Measurements from ENCODE around the gene CERKL. TPM values are rescaled to one million over a fixed set of nuclear protein-coding genes. Genes with fewer than 3 reads are reported as not detected.

Gene CERKL
- total RNA-seq, 1 donor from 2014 or later = 2.6 TPM

DNA sequence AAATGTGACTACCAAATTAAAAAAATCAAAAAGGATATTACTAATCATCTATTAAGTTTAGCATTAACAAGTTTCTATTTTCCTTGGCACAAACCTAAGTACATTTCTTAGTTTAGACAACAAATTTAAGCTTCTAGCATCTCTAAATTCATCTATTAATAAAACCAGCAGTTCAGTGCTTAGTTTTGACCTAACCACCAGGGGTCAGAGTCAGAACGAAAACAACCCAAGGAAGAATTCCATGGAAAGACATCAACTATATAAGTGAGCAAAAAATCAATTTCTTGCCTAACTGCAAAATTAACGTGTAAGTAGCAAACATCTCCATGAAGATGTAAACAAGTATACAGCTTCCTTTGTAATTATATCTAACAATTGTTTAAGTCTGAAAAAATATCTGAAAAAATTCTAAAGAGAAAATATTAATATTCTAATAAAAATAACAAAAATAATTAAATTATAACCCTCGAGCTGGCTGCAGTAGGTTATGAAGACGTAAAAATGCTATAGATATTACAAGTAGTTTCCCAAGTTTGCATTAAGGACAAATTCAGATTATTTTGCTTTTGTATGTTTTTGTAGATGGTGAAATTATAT, 83.7 kb downstream of the CERKL start:
- no peak overlapping the region for H3K27ac Mint-ChIP-seq
- no peaks in the 10 kb centered on the region for H3K9me3 Mint-ChIP-seq (ENCODE audit: low read depth)
- no peak for DNase-seq (ENCODE audit: low spot score, unreplicated experiment)
- no peaks in the 10 kb centered on the region for H3K36me3 Mint-ChIP-seq (ENCODE audit: insufficient read depth)
- no peaks in the 10 kb centered on the region for H3K4me1 Mint-ChIP-seq (ENCODE audit: low read depth)
- H3K27me3 Mint-ChIP-seq = peaks cover 25% of the 10 kb centered on the region
- TF ChIP-seq, protein P1, sequence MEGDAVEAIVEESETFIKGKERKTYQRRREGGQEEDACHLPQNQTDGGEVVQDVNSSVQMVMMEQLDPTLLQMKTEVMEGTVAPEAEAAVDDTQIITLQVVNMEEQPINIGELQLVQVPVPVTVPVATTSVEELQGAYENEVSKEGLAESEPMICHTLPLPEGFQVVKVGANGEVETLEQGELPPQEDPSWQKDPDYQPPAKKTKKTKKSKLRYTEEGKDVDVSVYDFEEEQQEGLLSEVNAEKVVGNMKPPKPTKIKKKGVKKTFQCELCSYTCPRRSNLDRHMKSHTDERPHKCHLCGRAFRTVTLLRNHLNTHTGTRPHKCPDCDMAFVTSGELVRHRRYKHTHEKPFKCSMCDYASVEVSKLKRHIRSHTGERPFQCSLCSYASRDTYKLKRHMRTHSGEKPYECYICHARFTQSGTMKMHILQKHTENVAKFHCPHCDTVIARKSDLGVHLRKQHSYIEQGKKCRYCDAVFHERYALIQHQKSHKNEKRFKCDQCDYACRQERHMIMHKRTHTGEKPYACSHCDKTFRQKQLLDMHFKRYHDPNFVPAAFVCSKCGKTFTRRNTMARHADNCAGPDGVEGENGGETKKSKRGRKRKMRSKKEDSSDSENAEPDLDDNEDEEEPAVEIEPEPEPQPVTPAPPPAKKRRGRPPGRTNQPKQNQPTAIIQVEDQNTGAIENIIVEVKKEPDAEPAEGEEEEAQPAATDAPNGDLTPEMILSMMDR (IDR thresholded peaks at IDR 0.05; ENCODE audit: unreplicated experiment) = peak; percentile 74
- H3K4me3 Mint-ChIP-seq (ENCODE audit: low read depth) = no peak overlapping the region

DNA sequence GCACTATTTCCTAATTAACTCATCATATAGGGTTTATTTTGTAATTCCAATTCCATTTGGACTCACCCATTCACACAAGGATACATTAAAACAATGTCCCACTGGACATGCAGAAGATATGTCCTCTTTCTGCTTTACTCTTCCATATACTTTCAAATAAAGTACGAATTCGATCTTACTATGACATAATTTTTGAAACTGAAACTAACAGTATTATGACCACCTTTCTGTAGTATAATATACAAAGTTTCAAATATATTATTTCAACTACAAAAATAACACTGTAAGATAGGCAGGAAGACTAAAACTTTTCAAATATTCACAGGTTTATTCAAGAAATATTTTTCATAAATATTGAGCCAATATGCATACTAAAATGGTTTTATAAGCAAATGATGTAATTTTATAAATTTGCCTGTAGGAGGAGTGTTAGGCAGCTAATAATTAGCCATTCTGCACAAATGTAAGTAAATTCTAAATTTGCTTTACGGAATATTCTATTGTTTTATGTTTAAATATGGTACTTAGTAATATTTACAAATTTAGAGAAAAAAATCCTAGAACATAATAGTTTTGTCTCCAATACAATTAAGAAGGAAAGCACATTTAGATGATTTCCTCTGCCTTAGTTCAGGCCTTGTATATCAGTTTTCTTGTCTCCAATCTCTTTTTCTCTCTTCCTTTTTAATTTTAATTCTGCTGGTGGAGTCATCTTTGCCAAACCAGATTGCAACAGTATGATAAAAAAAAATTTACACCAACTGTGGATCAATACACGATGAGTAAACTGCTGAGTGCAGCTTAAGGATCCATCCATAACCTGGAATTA, 85.9 kb downstream of the CERKL start:
- no peaks in the 10 kb centered on the region for H3K36me3 Mint-ChIP-seq (ENCODE audit: insufficient read depth)
- no peaks in the 10 kb centered on the region for H3K4me1 Mint-ChIP-seq (ENCODE audit: low read depth)
- no peak for DNase-seq (ENCODE audit: low spot score, unreplicated experiment)
- TF ChIP-seq, protein P1 (IDR thresholded peaks at IDR 0.05; ENCODE audit: unreplicated experiment) = peak; percentile 36
- H3K27ac Mint-ChIP-seq = no peak overlapping the region
- H3K27me3 Mint-ChIP-seq = peaks cover 25% of the 10 kb centered on the region
- H3K4me3 Mint-ChIP-seq (ENCODE audit: low read depth) = no peak overlapping the region
- H3K9me3 Mint-ChIP-seq (ENCODE audit: low read depth) = no peaks in the 10 kb centered on the region

GRCh38 chr2:181570059-181570458, 86.8 kb downstream of the CERKL start:
- Mint-ChIP-seq H3K36me3 (ENCODE audit: insufficient read depth) (no peaks in the 10 kb centered on the region), H3K27ac (no peak overlapping the region), H3K27me3 (peaks cover 25% of the 10 kb centered on the region), H3K4me3 (ENCODE audit: low read depth) (no peak overlapping the region), H3K9me3 (ENCODE audit: low read depth) (no peaks in the 10 kb centered on the region), H3K4me1 (ENCODE audit: low read depth) (no peaks in the 10 kb centered on the region)
- TF ChIP-seq, protein P1 (IDR thresholded peaks at IDR 0.05; ENCODE audit: unreplicated experiment) = no peak
- DNase-seq (ENCODE audit: low spot score, unreplicated experiment) = no peak

DNA sequence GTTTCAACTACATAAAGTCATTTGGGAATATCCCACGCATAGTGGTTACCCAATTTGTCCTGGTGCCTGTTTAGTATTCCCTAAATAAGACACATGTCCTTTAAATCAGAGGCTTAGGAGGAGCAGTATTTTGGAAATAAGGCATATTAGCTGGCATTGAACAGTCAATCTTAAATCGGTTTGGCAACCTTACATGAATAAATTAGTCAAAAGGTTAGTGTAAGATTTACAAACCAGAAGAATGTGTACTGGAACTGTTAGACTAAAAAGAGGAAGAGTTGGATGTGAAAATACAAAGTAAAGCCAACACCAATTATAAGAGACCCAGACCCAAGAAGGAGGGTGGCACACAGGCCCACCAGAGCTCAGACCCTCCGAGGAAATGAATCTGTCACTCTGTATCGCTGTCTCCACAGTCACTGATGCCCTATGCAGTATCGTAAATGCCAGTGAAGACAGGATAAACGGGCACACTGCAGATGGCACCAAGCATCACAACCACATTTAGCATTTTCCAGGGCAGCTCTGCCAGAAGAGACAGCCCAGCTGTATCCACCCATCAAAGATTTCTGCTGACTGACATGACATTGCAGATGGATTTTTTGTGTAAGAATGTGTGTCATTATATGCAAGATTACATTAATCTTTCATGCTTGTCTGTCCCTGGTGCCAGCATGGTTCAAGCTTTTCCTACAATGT, 90.4 kb downstream of the CERKL start:
- H3K27me3 Mint-ChIP-seq = peaks cover 14% of the 10 kb centered on the region
- H3K9me3 Mint-ChIP-seq (ENCODE audit: low read depth) = peaks cover 3% of the 10 kb centered on the region
- no peak overlapping the region for H3K4me3 Mint-ChIP-seq (ENCODE audit: low read depth)
- no peaks in the 10 kb centered on the region for H3K4me1 Mint-ChIP-seq (ENCODE audit: low read depth)
- TF ChIP-seq, protein P1 (IDR thresholded peaks at IDR 0.05; ENCODE audit: unreplicated experiment) = no peak
- no peak overlapping the region for H3K27ac Mint-ChIP-seq
- DNase-seq (ENCODE audit: low spot score, unreplicated experiment) = no peak
- peaks cover 2% of the 10 kb centered on the region for H3K36me3 Mint-ChIP-seq (ENCODE audit: insufficient read depth)

- Mint-ChIP-seq H3K27me3 (no peaks in the 10 kb centered on the region), H3K4me3 (ENCODE audit: low read depth) (no peak overlapping the region), H3K9me3 (ENCODE audit: low read depth) (peaks cover 3% of the 10 kb centered on the region), H3K27ac (no peak overlapping the region), H3K4me1 (ENCODE audit: low read depth) (no peaks in the 10 kb centered on the region), H3K36me3 (ENCODE audit: insufficient read depth) (peaks cover 2% of the 10 kb centered on the region)
- DNase-seq (ENCODE audit: low spot score, unreplicated experiment) = no peak
- TF ChIP-seq, protein P1 (IDR thresholded peaks at IDR 0.05; ENCODE audit: unreplicated experiment) = no peak
These were observed 93.7 kb downstream of the CERKL start for GRCh38 chr2:181563101-181563692.

All from progenitor cell of endocrine pancreas (in vitro differentiated cells).